Sigmoid colon (tissue), 3 donors: ENCODE measurements around the gene ELFN1.

Source experiments
- CTCF ChIP-seq, 4 experiments: fragments of 450-650 bp in 3 of 4; fragments of 200-600 bp in 1 of 4; IDR thresholded peaks; one replicate each; pipeline ENCODE4 v1.5.1; 2016 to 2019; ENCODE audit warnings: antibody characterized with exemption in 4 of 4, mild to moderate bottlenecking in 3 of 4, moderate library complexity in 2 of 4
- POLR2A ChIP-seq, 2 donors: fragments of 450-650 bp; IDR thresholded peaks; one replicate each; pipeline ENCODE4 v1.6.1; 2016; ENCODE audit warnings: antibody characterized with exemption in 2 of 2, mild to moderate bottlenecking in 2 of 2, moderate library complexity in 2 of 2

GRCh38 chr7:1750541-1751021 lies 80.5 kb downstream of the ELFN1 start:
- TF ChIP-seq CTCF (IDR thresholded peaks at IDR 0.05) (no peak), POLR2A (IDR thresholded peaks at IDR 0.05) (no peak)
